Activated CD4-positive, alpha-beta memory T cell treated with anti-CD3 and anti-CD28 coated beads, Interleukin-2, amount 10 ng/mL, durations not matched to agents 7 days and 5 days (primary cell): Measurements from ENCODE around the gene DNM2. TPM values are rescaled to one million over a fixed set of nuclear protein-coding genes. Genes with fewer than 3 reads are reported as not detected.
"Not testable (repeated sequence)": the region's sequence is repeated elsewhere in the genome, so short reads cannot be mapped to it uniquely, and the experiment has no call there.

Experiments
- CTCF ChIA-PET: fragments of 350-600 bp; sonication (Branson Sonifier 250); formaldehyde crosslinking; loops from one replicate; lab custom pipeline; 2021; ENCODE audit warnings: antibody characterized with exemption, inconsistent platforms; lab: Charles Lee
- POLR2A ChIA-PET: fragments of 350-600 bp; sonication (Branson Sonifier 250); formaldehyde crosslinking; loops from one replicate; lab custom pipeline; 2021; ENCODE audit warnings: antibody characterized with exemption; lab: Charles Lee
- DNase-seq: peaks from one replicate; pipeline ENCODE4 v3.0.0-alpha.2; 2020
- H3K27ac Mint-ChIP-seq: one replicate; pipeline ENCODE4 v1.8.0; 2021; ENCODE audit warnings: mild to moderate bottlenecking, mixed read lengths
- H3K27me3 Mint-ChIP-seq: one replicate; pipeline ENCODE4 v1.8.0; 2021; ENCODE audit warnings: mixed read lengths
- H3K36me3 Mint-ChIP-seq: one replicate; pipeline ENCODE4 v1.8.0; 2021; ENCODE audit warnings: low read depth, mixed read lengths
- H3K4me1 Mint-ChIP-seq: one replicate; pipeline ENCODE4 v1.8.0; 2021; ENCODE audit warnings: mixed read lengths
- H3K4me3 Mint-ChIP-seq: one replicate; pipeline ENCODE4 v1.8.0; 2021; ENCODE audit warnings: mild to moderate bottlenecking, mixed read lengths
- H3K9me3 Mint-ChIP-seq: one replicate; pipeline ENCODE4 v1.8.0; 2021; ENCODE audit warnings: mixed read lengths
- total RNA-seq, 2 experiments: library from RNA; stranded (reverse); gene quantifications; one replicate each; pipeline ENCODE4 v1.2.3, GENCODE V29; 2021

The DNM2 gene
- total RNA-seq, 2 experiments from 2014 or later: 277 to 288 TPM

GRCh38 chr19:10736189-10736588, 18.3 kb downstream of the DNM2 start:
- Mint-ChIP-seq H3K4me1 (peaks cover 38% of the 10 kb centered on the region), H3K36me3 (peaks cover 50% of the 10 kb centered on the region)
- POLR2A ChIA-PET: interaction anchor here (1.3 kb wide), 1 partner anchor 18 kb away, joined by 5 read pairs; the partner anchor contains the start of gene DNM2

GRCh38 chr19:10736916-10737551, 19.2 kb downstream of the DNM2 start:
- no peak for DNase-seq
- ChIA-PET POLR2A (interaction anchor here (1.3 kb wide), 1 partner anchor 19 kb away, joined by 5 read pairs; the partner anchor contains the start of gene DNM2), CTCF (no interaction called here)
- no peaks in the 10 kb centered on the region for H3K27me3 Mint-ChIP-seq
- peaks cover 12% of the 10 kb centered on the region for H3K9me3 Mint-ChIP-seq
- H3K4me3 Mint-ChIP-seq: no peak overlapping the region
- peaks cover 34% of the 10 kb centered on the region for H3K4me1 Mint-ChIP-seq
- no peak overlapping the region for H3K27ac Mint-ChIP-seq
- H3K36me3 Mint-ChIP-seq: peaks cover 50% of the 10 kb centered on the region

More at GRCh38 chr19:10736189-10736588, 18.3 kb downstream of the DNM2 start:
- Mint-ChIP-seq H3K4me3 (no peak overlapping the region), H3K9me3 (peaks cover 12% of the 10 kb centered on the region), H3K27me3 (no peaks in the 10 kb centered on the region), H3K27ac (no peak overlapping the region)
- no peak for DNase-seq
- CTCF ChIA-PET: interaction anchor here (0.6 kb wide), 1 partner anchor 131 kb away, joined by 4 read pairs; no protein-coding TSS in a partner anchor

DNA sequence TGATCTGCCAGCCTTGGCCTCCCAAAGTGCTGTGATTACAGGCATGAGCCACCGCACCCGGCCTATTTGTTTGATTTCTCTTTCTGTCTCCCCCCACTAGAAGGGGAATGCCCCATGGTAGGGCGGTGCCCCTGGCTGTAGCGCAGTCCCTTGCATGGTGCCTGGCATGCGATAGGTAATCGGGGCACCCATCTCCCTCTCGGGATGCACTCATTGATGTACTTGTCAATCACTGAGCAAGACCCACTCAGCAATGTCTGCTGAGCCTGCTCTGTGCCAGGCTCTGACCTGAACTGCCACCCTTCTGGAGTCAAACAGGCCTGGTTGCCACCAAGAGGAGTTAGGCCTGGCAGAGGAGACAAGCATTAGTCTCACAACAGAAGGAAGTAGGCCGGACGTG, 19.8 kb downstream of the DNM2 start:
- DNase-seq: no peak
- H3K9me3 Mint-ChIP-seq: peaks cover 12% of the 10 kb centered on the region
- no peaks in the 10 kb centered on the region for H3K27me3 Mint-ChIP-seq
- H3K4me3 Mint-ChIP-seq: no peak overlapping the region
- ChIA-PET POLR2A (no interaction called here), CTCF (no interaction called here)
- H3K27ac Mint-ChIP-seq: no peak overlapping the region
- H3K36me3 Mint-ChIP-seq: peaks cover 55% of the 10 kb centered on the region
- H3K4me1 Mint-ChIP-seq: peaks cover 36% of the 10 kb centered on the region

DNA sequence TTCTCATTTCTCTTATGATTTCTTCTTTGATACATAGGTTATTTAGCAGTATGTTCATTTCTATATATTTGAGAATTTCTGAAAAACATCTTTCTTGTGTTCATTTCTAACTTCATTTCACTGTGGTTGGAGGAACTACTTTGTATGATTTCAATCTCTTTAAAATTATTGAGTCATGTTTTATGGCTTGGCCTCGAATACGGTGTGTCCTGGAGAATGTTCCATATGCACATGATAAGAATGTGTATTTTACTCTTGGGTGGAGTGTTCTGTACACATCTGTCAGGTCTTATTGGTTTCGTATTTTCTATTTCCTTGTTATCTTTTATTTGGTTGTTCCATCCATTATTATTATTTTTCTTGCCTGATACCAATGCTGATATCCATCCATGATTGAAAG, 22.9 kb downstream of the DNM2 start:
- Mint-ChIP-seq H3K4me1 (peaks cover 38% of the 10 kb centered on the region), H3K36me3 (peaks cover 49% of the 10 kb centered on the region), H3K9me3 (peaks cover 12% of the 10 kb centered on the region), H3K4me3 (no peak overlapping the region), H3K27ac (no peak overlapping the region), H3K27me3 (no peaks in the 10 kb centered on the region)
- DNase-seq: no peak
- CTCF ChIA-PET: interaction anchor here (0.6 kb wide), 1 partner anchor 23 kb away, joined by 3 read pairs; the partner anchor contains the start of gene DNM2
- POLR2A ChIA-PET: no interaction called here

DNA sequence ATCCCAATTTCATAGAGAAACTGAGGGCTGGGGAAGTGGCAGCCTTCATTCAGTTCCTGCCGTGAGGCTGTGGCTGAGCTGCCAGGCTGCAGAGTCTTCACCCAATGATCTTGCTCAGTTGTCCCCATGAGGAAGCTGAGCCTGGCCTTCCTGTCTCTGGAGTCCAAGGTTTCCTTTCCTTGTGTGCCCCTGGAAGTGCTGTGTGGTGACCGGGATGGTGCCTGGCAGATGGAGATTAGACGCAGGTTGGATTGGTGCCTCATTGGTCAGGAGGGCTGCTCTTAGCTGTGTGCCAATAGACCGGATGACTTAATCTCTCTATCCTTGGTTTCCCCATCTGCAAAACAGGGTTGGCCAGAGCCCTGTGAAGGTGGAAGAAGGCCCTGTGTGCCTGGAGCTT, 24.6 kb downstream of the DNM2 start:
- DNase-seq: no peak
- H3K36me3 Mint-ChIP-seq: peaks cover 35% of the 10 kb centered on the region
- H3K27ac Mint-ChIP-seq: no peak overlapping the region
- ChIA-PET POLR2A (interaction anchor here (0.7 kb wide), 2 partner anchors 17 to 276 kb away, joined by 3 read pairs; no protein-coding TSS in a partner anchor), CTCF (no interaction called here)
- H3K4me1 Mint-ChIP-seq: peaks cover 38% of the 10 kb centered on the region
- H3K4me3 Mint-ChIP-seq: no peak overlapping the region
- peaks cover 9% of the 10 kb centered on the region for H3K9me3 Mint-ChIP-seq
- H3K27me3 Mint-ChIP-seq: no peaks in the 10 kb centered on the region

DNA sequence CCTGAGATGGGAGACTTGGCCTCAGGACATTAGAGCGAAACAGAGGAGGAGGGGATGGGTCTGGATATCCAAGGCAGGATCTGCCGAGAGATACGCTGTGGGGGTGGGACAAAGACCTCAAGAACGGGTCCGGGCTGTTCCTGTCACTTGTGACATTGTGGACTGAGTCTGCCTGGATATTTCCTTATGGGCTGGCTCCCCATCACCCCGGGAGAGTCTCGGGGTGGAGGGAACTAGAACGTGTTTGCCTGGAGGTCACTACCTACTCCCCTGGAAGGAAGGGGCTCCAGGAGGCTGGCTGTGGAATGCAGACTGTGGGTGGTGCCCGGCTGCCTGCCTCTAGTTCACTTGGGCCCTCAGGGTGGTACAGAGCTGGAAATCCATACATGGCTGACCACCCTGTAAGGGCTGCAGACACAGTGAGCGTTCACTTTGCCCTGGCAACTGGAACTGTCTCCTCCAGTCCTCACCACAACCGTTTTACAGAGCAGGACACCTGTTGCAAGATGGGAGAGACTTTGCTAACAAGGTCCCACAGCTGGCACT, 26.4 kb downstream of the DNM2 start:
- H3K36me3 Mint-ChIP-seq: peaks cover 29% of the 10 kb centered on the region
- no peak for DNase-seq
- CTCF ChIA-PET: interaction anchor here (1.1 kb wide), 1 partner anchor 24 kb away, joined by 3 read pairs; no protein-coding TSS in a partner anchor
- H3K27me3 Mint-ChIP-seq: no peaks in the 10 kb centered on the region
- peaks cover 4% of the 10 kb centered on the region for H3K9me3 Mint-ChIP-seq
- no peak overlapping the region for H3K27ac Mint-ChIP-seq
- H3K4me3 Mint-ChIP-seq: no peak overlapping the region
- POLR2A ChIA-PET: interaction anchor here (1.2 kb wide), 1 partner anchor 13 kb away, joined by 3 read pairs; no protein-coding TSS in a partner anchor
- H3K4me1 Mint-ChIP-seq: peaks cover 49% of the 10 kb centered on the region

GRCh38 chr19:10744801-10745293, 27.0 kb downstream of the DNM2 start:
- Mint-ChIP-seq H3K9me3 (peaks cover 3% of the 10 kb centered on the region), H3K4me1 (peaks cover 52% of the 10 kb centered on the region), H3K36me3 (peaks cover 27% of the 10 kb centered on the region), H3K4me3 (no peak overlapping the region), H3K27me3 (no peaks in the 10 kb centered on the region), H3K27ac (no peak overlapping the region)
- CTCF ChIA-PET: interaction anchor here (1.1 kb wide), 1 partner anchor 24 kb away, joined by 3 read pairs; no protein-coding TSS in a partner anchor
- DNase-seq: no peak
- POLR2A ChIA-PET: interaction anchor here (1.2 kb wide), 1 partner anchor 12 kb away, joined by 3 read pairs; no protein-coding TSS in a partner anchor

DNA sequence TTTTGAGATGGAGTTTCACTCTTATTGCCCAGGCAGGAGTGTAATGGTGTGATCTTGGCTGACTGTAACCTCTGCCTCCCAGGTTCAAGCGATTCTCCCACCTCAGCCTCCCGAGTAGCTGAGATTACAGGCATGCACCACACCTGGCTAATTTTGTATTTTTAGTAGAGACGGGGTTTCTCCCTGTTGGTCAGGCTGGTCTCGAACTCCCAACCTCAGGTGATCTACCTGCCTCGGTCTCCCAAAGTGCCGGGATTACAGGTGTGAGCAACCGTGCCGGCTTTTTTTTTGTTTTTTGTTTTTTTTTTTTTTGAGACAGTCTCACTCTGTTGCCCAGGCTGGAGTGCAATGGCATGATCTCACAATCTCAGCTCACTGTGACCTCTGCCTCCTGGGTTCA, 28.6 kb downstream of the DNM2 start:
- CTCF ChIA-PET: interaction anchor here (0.7 kb wide), 1 partner anchor 239 kb away, joined by 3 read pairs; no protein-coding TSS in a partner anchor
- H3K36me3 Mint-ChIP-seq: peaks cover 14% of the 10 kb centered on the region
- H3K27ac Mint-ChIP-seq, H3K4me3 Mint-ChIP-seq, POLR2A ChIA-PET, H3K27me3 Mint-ChIP-seq, H3K9me3 Mint-ChIP-seq, DNase-seq: not testable (repeated sequence)
- H3K4me1 Mint-ChIP-seq: peaks cover 51% of the 10 kb centered on the region

DNA sequence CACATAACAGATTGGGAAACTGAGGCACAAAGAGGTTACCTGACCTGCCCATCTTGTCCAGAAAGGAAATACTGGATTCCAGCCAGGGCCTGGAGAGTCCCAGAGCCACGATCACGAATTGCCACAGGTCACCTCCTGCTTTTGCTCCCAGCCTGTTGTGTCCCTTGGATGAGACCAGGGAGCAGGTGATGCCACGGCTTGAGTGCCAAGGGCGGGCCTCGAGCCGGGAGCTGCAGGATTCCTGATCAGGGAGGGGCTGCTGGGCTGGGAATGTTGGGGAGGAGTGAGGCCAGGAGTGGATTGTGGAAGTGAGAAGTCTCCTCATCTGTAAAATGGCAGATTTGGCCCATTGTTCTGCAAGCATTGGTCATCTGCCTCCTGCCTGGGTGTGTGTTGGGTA, 29.4 kb downstream of the DNM2 start:
- Mint-ChIP-seq H3K27ac (peak overlapping the region; percentile 54), H3K4me3 (no peak overlapping the region), H3K36me3 (peaks cover 10% of the 10 kb centered on the region), H3K4me1 (peaks cover 54% of the 10 kb centered on the region), H3K9me3 (no peaks in the 10 kb centered on the region), H3K27me3 (no peaks in the 10 kb centered on the region)
- CTCF ChIA-PET: no interaction called here
- DNase-seq: no peak
- POLR2A ChIA-PET: no interaction called here

GRCh38 chr19:10747674-10748073, 29.8 kb downstream of the DNM2 start:
- H3K36me3 Mint-ChIP-seq: peaks cover 6% of the 10 kb centered on the region
- ChIA-PET POLR2A (no interaction called here), CTCF (no interaction called here)
- no peak overlapping the region for H3K4me3 Mint-ChIP-seq
- H3K27me3 Mint-ChIP-seq: no peaks in the 10 kb centered on the region
- H3K4me1 Mint-ChIP-seq: peaks cover 54% of the 10 kb centered on the region
- H3K27ac Mint-ChIP-seq: peak overlapping the region; percentile 54
- DNase-seq: no peak
- no peaks in the 10 kb centered on the region for H3K9me3 Mint-ChIP-seq

DNA sequence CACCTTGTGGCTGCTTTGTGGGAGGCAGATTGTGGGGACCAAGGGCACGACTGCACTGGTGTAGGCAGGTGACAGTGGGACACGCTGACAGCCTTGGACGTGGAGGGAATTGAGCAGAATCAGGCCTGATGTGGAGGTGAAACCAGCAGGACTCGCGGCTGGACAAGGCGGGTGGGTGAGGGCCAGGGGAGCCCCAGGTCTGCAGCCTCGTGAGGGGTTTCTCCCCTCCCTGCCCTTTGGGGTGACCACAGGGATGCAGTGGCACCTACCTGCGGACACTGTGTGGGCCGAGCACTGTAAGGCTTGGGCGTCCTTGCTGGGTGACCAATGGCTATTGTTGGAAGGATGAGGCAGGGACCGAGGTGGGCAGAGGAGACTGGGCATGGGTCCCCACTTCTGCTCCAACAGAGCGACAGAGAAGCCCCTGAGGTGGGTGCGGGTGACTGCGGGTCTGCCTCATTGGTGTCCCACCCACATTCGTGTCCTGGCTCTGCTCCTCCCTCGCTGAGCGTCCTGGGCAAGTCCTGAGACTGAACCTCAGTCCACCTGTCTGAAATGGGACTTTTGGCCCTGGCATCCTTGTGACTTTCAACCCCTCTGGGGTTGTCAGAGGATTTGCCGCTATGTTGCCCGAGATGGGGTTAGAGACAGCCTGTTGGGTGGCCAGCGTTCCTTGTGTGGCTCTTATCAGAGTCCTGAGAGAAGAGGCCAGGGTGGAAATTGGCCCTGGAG, 30.5 kb downstream of the DNM2 start:
- POLR2A ChIA-PET: no interaction called here
- H3K27ac Mint-ChIP-seq: no peak overlapping the region
- peaks cover 60% of the 10 kb centered on the region for H3K4me1 Mint-ChIP-seq
- CTCF ChIA-PET: no interaction called here
- no peak overlapping the region for H3K4me3 Mint-ChIP-seq
- DNase-seq: no peak
- peaks cover 4% of the 10 kb centered on the region for H3K36me3 Mint-ChIP-seq
- H3K9me3 Mint-ChIP-seq: no peaks in the 10 kb centered on the region
- no peaks in the 10 kb centered on the region for H3K27me3 Mint-ChIP-seq

- Mint-ChIP-seq H3K27me3 (no peaks in the 10 kb centered on the region), H3K4me1 (peaks cover 63% of the 10 kb centered on the region), H3K9me3 (no peaks in the 10 kb centered on the region), H3K27ac (peak overlapping the region; percentile 35), H3K4me3 (no peak overlapping the region), H3K36me3 (peaks cover 4% of the 10 kb centered on the region)
- CTCF ChIA-PET: no interaction called here
- DNase-seq: no peak
- POLR2A ChIA-PET: no interaction called here
Observed at GRCh38 chr19:10748927-10749434, 31.1 kb downstream of the DNM2 start.
